IMR-90 (cell line): ENCODE data around the gene TACR2. TPM values are rescaled to one million over a fixed set of nuclear protein-coding genes. Genes with fewer than 3 reads are reported as not detected.

Experiments
- ATAC-seq: fragments of 200-7000 bp; cut with Tn5 transposase; 2 replicates; pipeline ENCODE4 v1.9.1; 2020; ENCODE audit warnings: low read depth, mild to moderate bottlenecking, moderate library complexity
- BruUV-seq: library from RNA; stranded (reverse); fragments of 400-500 nt; replicated peaks from 2 replicates; lab custom pipeline; 2021; lab: Mats Ljungman, UMichigan
- CTCF ChIA-PET: fragments of 300-600 bp; formaldehyde crosslinking; extraction: SDS; loops from one replicate; lab custom pipeline; 2021; ENCODE audit warnings: antibody characterized with exemption; lab: Yijun Ruan, JAX
- POLR2A ChIA-PET: fragments of 300-600 bp; sonication (Branson Sonifier 250); formaldehyde crosslinking; loops from one replicate; lab custom pipeline; 2022; ENCODE audit warnings: antibody characterized with exemption; ENCODE audit not compliant: unreplicated experiment; lab: Charles Lee
- DNase-seq: peaks from one replicate; pipeline ENCODE4 v3.0.0; 2013
- H2AFZ ChIP-seq: replicated peaks from 2 replicates; pipeline ENCODE3; 2013; ENCODE audit warnings: low read length, mild to moderate bottlenecking; ENCODE audit not compliant: poor library complexity
- H2AK5ac ChIP-seq: 2 replicates; pipeline ENCODE4 v1.6.1; 2013; ENCODE audit warnings: low read depth, low read length, inconsistent platforms
- H2AK9ac ChIP-seq: replicated peaks from 2 replicates; pipeline ENCODE3; 2013; ENCODE audit warnings: mild to moderate bottlenecking, low read depth, low read length, moderate library complexity; ENCODE audit not compliant: poor library complexity
- H2BK120ac ChIP-seq: 2 replicates; pipeline ENCODE4 v1.6.1; 2013; ENCODE audit warnings: low read depth, low read length, inconsistent platforms
- H2BK15ac ChIP-seq: 3 replicates; pipeline ENCODE4 v1.6.1; 2013; ENCODE audit warnings: low read depth, low read length, inconsistent platforms
- H2BK20ac ChIP-seq: 2 replicates; pipeline ENCODE4 v1.6.1; 2013; ENCODE audit warnings: low read depth, mild to moderate bottlenecking, inconsistent platforms, low read length, moderate library complexity
- H2BK5ac ChIP-seq: 2 replicates; pipeline ENCODE4 v1.6.1; 2013; ENCODE audit warnings: mild to moderate bottlenecking, low read depth, low read length, inconsistent platforms; ENCODE audit not compliant: poor library complexity, severe bottlenecking
- H3K14ac ChIP-seq: replicated peaks from 2 replicates; pipeline ENCODE4 v1.6.1; 2013; ENCODE audit warnings: low read depth, low read length, inconsistent platforms
- H3K18ac ChIP-seq: 2 replicates; pipeline ENCODE4 v1.6.1; 2013; ENCODE audit warnings: low read depth, low read length, control low read depth
- H3K23ac ChIP-seq: 2 replicates; pipeline ENCODE4 v1.6.1; 2013; ENCODE audit warnings: low read depth, low read length, inconsistent platforms
- H3K27ac ChIP-seq: 2 replicates; pipeline ENCODE4 v1.5.1; 2013; ENCODE audit warnings: mild to moderate bottlenecking, control low read depth, low read length; ENCODE audit not compliant: insufficient read depth
- H3K27me3 ChIP-seq: 2 replicates; pipeline ENCODE4 v1.6.1; 2013; ENCODE audit warnings: low read length; ENCODE audit not compliant: control insufficient read depth, insufficient read depth
- H3K36me3 ChIP-seq: 2 replicates; pipeline ENCODE4 v1.6.1; 2013; ENCODE audit warnings: low read length, mixed read lengths; ENCODE audit not compliant: control insufficient read depth, insufficient read depth
- H3K4ac ChIP-seq: 2 replicates; pipeline ENCODE4 v1.6.1; 2013; ENCODE audit warnings: low read depth, low read length, inconsistent platforms
- H3K4me1 ChIP-seq: 2 replicates; pipeline ENCODE4 v1.6.1; 2013; ENCODE audit warnings: low read length, mixed read lengths; ENCODE audit not compliant: control insufficient read depth, insufficient read depth
- H3K4me2 ChIP-seq: 2 replicates; pipeline ENCODE4 v1.6.1; 2013; ENCODE audit warnings: low read depth, mild to moderate bottlenecking, control low read depth, low read length, moderate library complexity
- H3K4me3 ChIP-seq: 2 replicates; pipeline ENCODE4 v1.5.1; 2013; ENCODE audit warnings: low read depth, mild to moderate bottlenecking, control low read depth, low read length, moderate library complexity; ENCODE audit not compliant: insufficient read depth
- H3K56ac ChIP-seq: 2 replicates; pipeline ENCODE4 v1.6.1; 2013; ENCODE audit warnings: low read length, inconsistent platforms; ENCODE audit not compliant: insufficient read depth; ENCODE audit errors: extremely low read depth
- H3K79me1 ChIP-seq, 2 experiments: 2 replicates each; pipeline ENCODE4 v1.6.1; 2013; ENCODE audit warnings: low read length in 2 of 2, inconsistent platforms in 1 of 2, low read depth in 1 of 2
- H3K9ac ChIP-seq: 2 replicates; pipeline ENCODE4 v1.6.1; 2013; ENCODE audit warnings: low read depth, low read length, control low read depth
- H3K9me1 ChIP-seq: 2 replicates; pipeline ENCODE4 v1.6.1; 2013; ENCODE audit warnings: low read length, inconsistent platforms; ENCODE audit not compliant: insufficient read depth
- H3K9me3 ChIP-seq: 2 replicates; pipeline ENCODE4 v1.6.1; 2013; ENCODE audit warnings: low read length; ENCODE audit not compliant: control insufficient read depth, insufficient read depth
- H4K20me1 ChIP-seq: 2 replicates; pipeline ENCODE4 v1.6.1; 2013; ENCODE audit warnings: low read length, inconsistent platforms; ENCODE audit not compliant: insufficient read depth
- H4K5ac ChIP-seq: 2 replicates; pipeline ENCODE4 v1.6.1; 2013; ENCODE audit warnings: mild to moderate bottlenecking, low read depth, low read length, control low read depth
- H4K8ac ChIP-seq, 2 experiments: 2 replicates each; pipeline ENCODE4 v1.6.1; 2013; ENCODE audit warnings: low read depth in 2 of 2, low read length in 2 of 2, control low read depth in 1 of 2, inconsistent platforms in 1 of 2
- H4K91ac ChIP-seq: 2 replicates; pipeline ENCODE4 v1.6.1; 2013; ENCODE audit warnings: low read depth, low read length, inconsistent platforms; ENCODE audit not compliant: insufficient read depth
- CEBPB ChIP-seq: IDR thresholded peaks from 2 replicates; pipeline ENCODE4 v1.6.1; 2012; ENCODE audit warnings: low read depth, low read length, improper control_type of control experiment
- MXI1 ChIP-seq: IDR thresholded peaks from 2 replicates; pipeline ENCODE4 v1.6.1; 2012; ENCODE audit warnings: low read depth, mild to moderate bottlenecking, low read length, moderate library complexity, borderline replicate concordance
- NFE2L2 ChIP-seq: fragments of 150-350 bp; IDR thresholded peaks from 2 replicates; pipeline ENCODE4 v1.6.1; 2016; ENCODE audit warnings: low read depth, mild to moderate bottlenecking, low read length
- POLR2A ChIP-seq: IDR thresholded peaks from 2 replicates; pipeline ENCODE4 v1.6.1; 2012; ENCODE audit warnings: mild to moderate bottlenecking, low read depth, low read length
- RAD21 ChIP-seq: IDR thresholded peaks from 2 replicates; pipeline ENCODE4 v1.6.1; 2012; ENCODE audit warnings: low read length, improper control_type of control experiment
- SMC3 ChIP-seq: fragments of 150-350 bp; IDR thresholded peaks from 2 replicates; pipeline ENCODE4 v1.6.1; 2016; ENCODE audit warnings: low read depth, mild to moderate bottlenecking, antibody characterized with exemption, low read length, moderate library complexity
- WGBS, 2 experiments: methylation state at CpG; one replicate each; pipeline versions ENCODE4 v1.1.5 to v1.1.7; 2013; ENCODE audit warnings: missing lambda C conversion rate in 2 of 2; ENCODE audit not compliant: insufficient read length in 1 of 2; ENCODE audit errors: extremely low coverage in 2 of 2; 5-methylcytosine and 5-hydroxymethylcytosine counted together
- dilution Hi-C: fragments of 300-500 bp; cut with HindIII; formaldehyde crosslinking; loops from one replicate; pipeline ENCODE4 v1.14.3; 2018; ENCODE audit warnings: low sequenced_read_pairs; ENCODE audit not compliant: unreplicated experiment
- in situ Hi-C: fragments of 300-500 bp; cut with MboI; formaldehyde crosslinking; loops from 3 replicates; pipeline ENCODE4 v1.14.3; 2019; ENCODE audit warnings: low sequenced_read_pairs, inconsistent platforms, mixed read lengths
- intact Hi-C: fragments of 100-400 bp; cut with micrococcal nuclease; formaldehyde crosslinking; loops from 2 replicates; pipeline ENCODE4 v1.10.0; 2022
- polyA plus RNA-seq, 3 experiments: library from polyadenylated mRNA; depleted of rRNA; stranded (reverse); fragments of >200 nt; gene quantifications; 2 replicates each; pipeline ENCODE4 v1.2.3, GENCODE V29; 2012; ENCODE audit warnings: low replicate concordance in 1 of 3
- total RNA-seq: library from RNA; depleted of rRNA; stranded (reverse); fragments of >200 nt; gene quantifications from 2 replicates; pipeline ENCODE4 v1.2.3, GENCODE V29; 2012
- TF ChIP-seq, protein P1 (sequence below): fragments of 150-350 bp; IDR thresholded peaks from 2 replicates; pipeline ENCODE4 v1.6.1; 2016; ENCODE audit warnings: low read depth, mild to moderate bottlenecking, low read length, moderate library complexity, borderline replicate concordance
- TF ChIP-seq, protein P2 (sequence below): fragments of 150-350 bp; IDR thresholded peaks from 2 replicates; pipeline ENCODE4 v1.6.1; 2017; ENCODE audit warnings: mild to moderate bottlenecking, antibody characterized with exemption, low read length, low read depth

TACR2 gene
- total and polyA plus RNA-seq, 2 of the 4 experiments (the other 2 are of a cell fraction) = not detected

DNA sequence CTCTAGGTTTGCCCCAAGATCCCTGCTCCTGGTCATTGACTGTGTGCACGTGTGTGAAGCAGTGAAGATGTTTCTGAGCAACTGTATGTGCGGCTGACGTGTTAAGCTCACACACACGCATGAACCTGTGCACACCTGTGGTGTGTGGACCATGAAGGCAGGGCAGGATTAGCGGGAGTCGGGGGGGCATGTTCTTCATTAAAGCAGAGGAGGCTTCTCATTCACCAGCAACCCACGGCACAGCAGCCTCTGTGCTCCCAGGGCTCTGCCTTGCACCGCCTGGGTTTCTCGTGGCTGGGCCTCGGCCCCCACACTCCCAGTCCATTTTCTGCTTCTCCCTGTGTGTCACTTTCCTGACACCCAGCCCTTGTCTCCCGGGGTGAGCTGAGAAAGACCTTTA, 824 bp upstream of the TACR2 start:
- Histone ChIP-seq H2BK5ac (no peak overlapping the region), H3K23ac (no peak overlapping the region), H2BK20ac (no peak overlapping the region), H3K4me3 (no peak overlapping the region), H3K79me1 (no peaks in the 10 kb centered on the region), H2BK15ac (no peak overlapping the region), H3K27me3 (peaks cover 31% of the 10 kb centered on the region), H4K91ac (no peak overlapping the region), H3K4me1 (peaks cover 7% of the 10 kb centered on the region; the same call in 1 of the 2 replicates), H2AK5ac (no peak overlapping the region), H2AFZ (no peak overlapping the region), H2AK9ac (no peak overlapping the region), H2BK120ac (no peak overlapping the region), H4K20me1 (no peaks in the 10 kb centered on the region), H3K9ac (no peak overlapping the region), H3K9me3 (no peaks in the 10 kb centered on the region), H3K56ac (no peak overlapping the region), H3K4ac (no peak overlapping the region), H4K8ac (no peak overlapping the region), H3K4me2 (no peak overlapping the region), H4K5ac (no peak overlapping the region), H3K9me1 (peaks cover 5% of the 10 kb centered on the region; the same call in 1 of the 2 replicates), H3K27ac (no peak overlapping the region), H3K18ac (no peak overlapping the region), H3K14ac (no peak overlapping the region), H3K36me3 (no peaks in the 10 kb centered on the region)
- dilution Hi-C loops (no loop called here), intact Hi-C loops (loop anchor here (10.0 kb wide), 1 partner anchor 633 kb away; no protein-coding TSS in a partner anchor), in situ Hi-C loops (loop anchor here (10.0 kb wide), 1 partner anchor 413 kb away; no protein-coding TSS in a partner anchor)
- 63% methylated on average over 4 of the region's 11 CpGs; no CpG with 5 or more reads in 1 of the 2 experiments for WGBS, 2 experiments
- DNase-seq (no peak), ATAC-seq (no peak)
- POLR2A ChIA-PET = no interaction called here
- BruUV-seq = no TSS peak
- no peak for TF ChIP-seq MXI1
- TF ChIP-seq, protein P1, sequence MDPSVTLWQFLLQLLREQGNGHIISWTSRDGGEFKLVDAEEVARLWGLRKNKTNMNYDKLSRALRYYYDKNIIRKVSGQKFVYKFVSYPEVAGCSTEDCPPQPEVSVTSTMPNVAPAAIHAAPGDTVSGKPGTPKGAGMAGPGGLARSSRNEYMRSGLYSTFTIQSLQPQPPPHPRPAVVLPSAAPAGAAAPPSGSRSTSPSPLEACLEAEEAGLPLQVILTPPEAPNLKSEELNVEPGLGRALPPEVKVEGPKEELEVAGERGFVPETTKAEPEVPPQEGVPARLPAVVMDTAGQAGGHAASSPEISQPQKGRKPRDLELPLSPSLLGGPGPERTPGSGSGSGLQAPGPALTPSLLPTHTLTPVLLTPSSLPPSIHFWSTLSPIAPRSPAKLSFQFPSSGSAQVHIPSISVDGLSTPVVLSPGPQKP = no peak
- no peak for TF ChIP-seq CEBPB
- TF ChIP-seq NFE2L2 = no peak
- no peak for TF ChIP-seq RAD21
- TF ChIP-seq POLR2A = no peak
- no peak for TF ChIP-seq SMC3
- TF ChIP-seq, protein P2, sequence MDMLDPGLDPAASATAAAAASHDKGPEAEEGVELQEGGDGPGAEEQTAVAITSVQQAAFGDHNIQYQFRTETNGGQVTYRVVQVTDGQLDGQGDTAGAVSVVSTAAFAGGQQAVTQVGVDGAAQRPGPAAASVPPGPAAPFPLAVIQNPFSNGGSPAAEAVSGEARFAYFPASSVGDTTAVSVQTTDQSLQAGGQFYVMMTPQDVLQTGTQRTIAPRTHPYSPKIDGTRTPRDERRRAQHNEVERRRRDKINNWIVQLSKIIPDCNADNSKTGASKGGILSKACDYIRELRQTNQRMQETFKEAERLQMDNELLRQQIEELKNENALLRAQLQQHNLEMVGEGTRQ = no peak
- CTCF ChIA-PET = interaction anchor here (1.2 to 1.8 kb wide), 2 partner anchors 9 to 81 kb away, joined by 3 to 6 read pairs; no protein-coding TSS in a partner anchor
